ENCODE data around the gene TMEM132D.

The TMEM132D gene

GRCh38 chr12:129081755-129082250, 822.0 kb downstream of the TMEM132D start:
- no peak for DNase-seq (ENCODE audit: low read depth)
- no peak for TF ChIP-seq CTCF (conservative IDR thresholded peaks at IDR 0.05; ENCODE audit: low read depth, low read length)

GRCh38 chr12:129080821-129081220, 823.0 kb downstream of the TMEM132D start:
- DNase-seq (ENCODE audit: low read depth): no peak
- TF ChIP-seq CTCF (conservative IDR thresholded peaks at IDR 0.05; ENCODE audit: low read depth, low read length): no peak
- no peak overlapping the region for H3K4me3 ChIP-seq (ENCODE audit: low read length)

More at GRCh38 chr12:129081755-129082250, 822.0 kb downstream of the TMEM132D start:
- no peak overlapping the region for H3K4me3 ChIP-seq (ENCODE audit: low read length)

GRCh38 chr12:129080391-129080790, 823.4 kb downstream of the TMEM132D start:
- no peak overlapping the region for H3K4me3 ChIP-seq (ENCODE audit: low read length)
- DNase-seq (ENCODE audit: low read depth): no peak
- TF ChIP-seq CTCF (conservative IDR thresholded peaks at IDR 0.05; ENCODE audit: low read depth, low read length): no peak

GRCh38 chr12:129079719-129080118, 824.1 kb downstream of the TMEM132D start:
- no peak overlapping the region for H3K4me3 ChIP-seq (ENCODE audit: low read length)
- no peak for DNase-seq (ENCODE audit: low read depth)
- no peak for TF ChIP-seq CTCF (conservative IDR thresholded peaks at IDR 0.05; ENCODE audit: low read depth, low read length)

GRCh38 chr12:129076441-129077320, 827.1 kb downstream of the TMEM132D start:
- no peak overlapping the region for H3K4me3 ChIP-seq (ENCODE audit: low read length)
- DNase-seq (ENCODE audit: low read depth): no peak
- no peak for TF ChIP-seq CTCF (conservative IDR thresholded peaks at IDR 0.05; ENCODE audit: low read depth, low read length)

GRCh38 chr12:129075460-129076208, 828.2 kb downstream of the TMEM132D start:
- H3K4me3 ChIP-seq (ENCODE audit: low read length): no peak overlapping the region
- DNase-seq (ENCODE audit: low read depth): no peak
- no peak for TF ChIP-seq CTCF (conservative IDR thresholded peaks at IDR 0.05; ENCODE audit: low read depth, low read length)

Data from retinal pigment epithelial cell (primary cell).